Loucy (cell line): ENCODE data around the gene SNX27.
"Not testable (repeated sequence)": the region's sequence is repeated elsewhere in the genome, so short reads cannot be mapped to it uniquely, and the experiment has no call there.

ENCODE experiments used
- H2AFZ ChIP-seq: fragments of 200-600 bp; sonication (generic); 2 replicates; pipeline ENCODE4 v1.6.0; 2016; ENCODE audit warnings: antibody characterized with exemption, mild to moderate bottlenecking, low read length, moderate library complexity
- H3F3A ChIP-seq: fragments of 200-600 bp; 2 replicates; pipeline ENCODE4 v1.6.0; 2016; ENCODE audit warnings: antibody characterized with exemption, low read depth, mild to moderate bottlenecking
- H3K27me3 ChIP-seq: fragments of 200-600 bp; sonication (generic); 2 replicates; pipeline ENCODE4 v1.6.1; 2014; ENCODE audit warnings: low read length, mild to moderate bottlenecking; ENCODE audit not compliant: insufficient read depth, poor library complexity, severe bottlenecking
- H3K36me3 ChIP-seq: fragments of 200-600 bp; sonication (generic); 2 replicates; pipeline ENCODE4 v1.6.1; 2016; ENCODE audit warnings: low read length; ENCODE audit not compliant: insufficient read depth
- H3K4me1 ChIP-seq: fragments of 200-600 bp; sonication (generic); 2 replicates; pipeline ENCODE4 v1.5.1; 2014; ENCODE audit warnings: low read length, mild to moderate bottlenecking; ENCODE audit not compliant: insufficient read depth, poor library complexity, severe bottlenecking
- H3K4me2 ChIP-seq: fragments of 200-600 bp; sonication (generic); 2 replicates; pipeline ENCODE4 v1.6.0; 2014; ENCODE audit warnings: antibody characterized with exemption, low read length, low read depth, mild to moderate bottlenecking; ENCODE audit not compliant: poor library complexity, severe bottlenecking
- H3K4me3 ChIP-seq: fragments of 200-600 bp; sonication (generic); 2 replicates; pipeline ENCODE4 v1.5.1; 2014; ENCODE audit warnings: low read length, mild to moderate bottlenecking, mixed read lengths; ENCODE audit not compliant: poor library complexity, severe bottlenecking
- H3K79me2 ChIP-seq: fragments of 200-600 bp; sonication (generic); 2 replicates; pipeline ENCODE4 v1.6.1; 2014; ENCODE audit warnings: low read length; ENCODE audit not compliant: insufficient read depth
- H3K9ac ChIP-seq: fragments of 200-600 bp; sonication (generic); 2 replicates; pipeline ENCODE4 v1.6.0; 2014; ENCODE audit warnings: mild to moderate bottlenecking, low read depth, low read length, moderate library complexity; ENCODE audit not compliant: poor library complexity, severe bottlenecking
- H3K9me2 ChIP-seq: fragments of 200-600 bp; sonication (generic); replicated peaks from 2 replicates; pipeline ENCODE4 v1.6.1; 2016; ENCODE audit warnings: low read depth, low read length, mixed read lengths
- H3K9me3 ChIP-seq: fragments of 200-600 bp; sonication (generic); 2 replicates; pipeline ENCODE4 v1.6.1; 2014; ENCODE audit warnings: mild to moderate bottlenecking, antibody characterized with exemption, low read length, low read depth; ENCODE audit not compliant: insufficient read depth
- H4K20me1 ChIP-seq: fragments of 200-600 bp; sonication (generic); 2 replicates; pipeline ENCODE4 v1.6.0; 2014; ENCODE audit warnings: antibody characterized with exemption, low read length, mild to moderate bottlenecking; ENCODE audit not compliant: insufficient read depth, poor library complexity, severe bottlenecking
- CTCF ChIP-seq: fragments of 200-600 bp; sonication (generic); conservative IDR thresholded peaks from 2 replicates; pipeline ENCODE4 v1.5.1; 2014; ENCODE audit warnings: mild to moderate bottlenecking, antibody characterized with exemption, low read length
- EZH2phosphoT487 ChIP-seq: fragments of 200-600 bp; IDR thresholded peaks from 2 replicates; pipeline ENCODE4 v1.6.1; 2018; ENCODE audit warnings: antibody characterized with exemption, mild to moderate bottlenecking, moderate library complexity, borderline replicate concordance

The SNX27 gene

DNA sequence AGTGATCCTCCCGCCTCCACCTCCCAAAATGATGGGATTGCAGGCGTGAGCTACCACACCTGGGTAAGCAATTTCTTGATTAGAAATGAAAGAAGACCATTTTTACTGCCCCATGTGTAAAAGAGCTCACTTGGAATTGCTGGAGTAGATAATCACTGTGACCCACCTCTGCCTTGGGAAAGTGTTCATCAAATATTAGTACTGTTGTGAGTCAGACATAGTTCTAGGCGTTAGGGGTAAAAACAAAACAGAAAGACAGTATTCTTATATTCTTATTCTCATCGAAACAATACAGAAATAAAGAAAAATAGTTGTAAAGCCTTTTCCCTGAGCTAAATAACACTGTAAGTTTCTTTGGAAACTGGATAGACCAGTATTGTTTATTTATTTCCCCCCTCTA, 68.5 kb downstream of the SNX27 start:
- Histone ChIP-seq H3K79me2 (no peaks in the 10 kb centered on the region), H3K4me1 (no peaks in the 10 kb centered on the region), H3K4me2 (no peak overlapping the region), H3K4me3 (no peak overlapping the region), H4K20me1 (no peaks in the 10 kb centered on the region), H3K36me3 (peaks cover 23% of the 10 kb centered on the region; the same call in 1 of the 2 replicates), H3K9me2 (no peaks in the 10 kb centered on the region), H2AFZ (no peak overlapping the region), H3K27me3 (no peaks in the 10 kb centered on the region), H3K9ac (no peak overlapping the region), H3F3A (no peaks in the 10 kb centered on the region), H3K9me3 (no peaks in the 10 kb centered on the region)
- no peak for TF ChIP-seq CTCF
- TF ChIP-seq EZH2phosphoT487, result no peak

DNA sequence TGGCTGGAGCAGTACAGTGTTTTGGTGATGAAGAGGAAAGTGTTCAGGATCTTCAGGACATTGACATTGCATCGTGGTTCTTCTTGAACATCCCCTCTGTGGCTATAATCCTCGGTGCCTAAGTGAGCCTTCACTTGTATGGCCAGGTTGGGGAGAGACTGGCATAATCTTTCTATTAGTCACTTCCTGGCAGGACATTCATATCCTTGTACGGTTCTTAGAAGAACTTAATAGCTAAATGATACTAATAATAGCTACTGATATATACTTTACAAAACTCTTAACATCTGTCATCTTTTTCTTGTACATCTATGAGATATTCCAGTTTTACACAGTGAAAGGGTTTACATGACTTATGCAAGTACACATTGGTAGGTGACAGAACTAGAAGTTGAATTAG, 69.0 kb downstream of the SNX27 start:
- TF ChIP-seq CTCF, result no peak
- no peak for TF ChIP-seq EZH2phosphoT487
- Histone ChIP-seq H3K4me2 (no peak overlapping the region), H2AFZ (no peak overlapping the region), H3F3A (no peaks in the 10 kb centered on the region), H3K36me3 (peaks cover 28% of the 10 kb centered on the region; the same call in 1 of the 2 replicates), H3K79me2 (no peaks in the 10 kb centered on the region), H3K4me3 (no peak overlapping the region), H3K27me3 (no peaks in the 10 kb centered on the region), H3K4me1 (no peaks in the 10 kb centered on the region), H3K9me3 (no peaks in the 10 kb centered on the region), H4K20me1 (no peaks in the 10 kb centered on the region), H3K9ac (no peak overlapping the region), H3K9me2 (no peaks in the 10 kb centered on the region)

GRCh38 chr1:151681923-151682322, 70.1 kb downstream of the SNX27 start:
- Histone ChIP-seq H3K9me3 (no peaks in the 10 kb centered on the region), H3K79me2 (no peaks in the 10 kb centered on the region), H3K4me1 (no peaks in the 10 kb centered on the region), H3K27me3 (no peaks in the 10 kb centered on the region), H3F3A (no peaks in the 10 kb centered on the region), H3K36me3 (peaks cover 39% of the 10 kb centered on the region; the same call in 1 of the 2 replicates), H3K4me2 (no peak overlapping the region), H3K9me2 (no peaks in the 10 kb centered on the region), H4K20me1 (no peaks in the 10 kb centered on the region), H3K9ac (no peak overlapping the region), H2AFZ (no peak overlapping the region), H3K4me3 (no peak overlapping the region)
- TF ChIP-seq EZH2phosphoT487 (no peak), CTCF (no peak)

- not testable (repeated sequence) for H3K79me2 ChIP-seq, H3K4me1 ChIP-seq, H3F3A ChIP-seq, H3K9me2 ChIP-seq, H3K9ac ChIP-seq, H3K4me3 ChIP-seq, H3K27me3 ChIP-seq, H3K4me2 ChIP-seq, H4K20me1 ChIP-seq, H2AFZ ChIP-seq, H3K9me3 ChIP-seq
- H3K36me3 ChIP-seq, result peaks cover 39% of the 10 kb centered on the region; the same call in 1 of the 2 replicates
Measured at GRCh38 chr1:151682901-151683300, 71.1 kb downstream of the SNX27 start.
